Brain microvascular endothelial cell (primary cell): ENCODE results near the gene PPP1R37.

Source experiments
- DNase-seq: peaks from one replicate; pipeline ENCODE4 v3.0.0-alpha.2; 2020
- H3K27ac ChIP-seq: fragments of 250-450 bp; sonication (Bioruptor Pico); 2 replicates; pipeline ENCODE4 v1.5.1; 2020; ENCODE audit warnings: mild to moderate bottlenecking, moderate library complexity
- H3K27me3 ChIP-seq: fragments of 250-450 bp; sonication (Bioruptor Pico); replicated peaks from 2 replicates; pipeline ENCODE4 v1.5.1; 2020; ENCODE audit warnings: mild to moderate bottlenecking
- H3K36me3 ChIP-seq: fragments of 250-450 bp; sonication (Bioruptor Pico); replicated peaks from 2 replicates; pipeline ENCODE4 v1.5.1; 2020; ENCODE audit warnings: mild to moderate bottlenecking
- H3K4me3 ChIP-seq: 2 replicates; pipeline ENCODE4 v1.5.1; 2011; ENCODE audit warnings: low read depth, mild to moderate bottlenecking, control low read depth, low read length, moderate library complexity
- CTCF ChIP-seq: IDR thresholded peaks from 2 replicates; pipeline ENCODE4 v1.5.1; 2011; ENCODE audit warnings: low read depth, mild to moderate bottlenecking, moderate library complexity, low read length, control low read depth, inconsistent platforms; ENCODE audit errors: missing control alignments
- in situ Hi-C: cut with HindIII; loops from 2 replicates; pipeline ENCODE4 v1.10.0; 2017; ENCODE audit warnings: low sequenced_read_pairs, low pct_ligation_motif_present

Gene PPP1R37

GRCh38 chr19:45098521-45099466 is 5.8 kb downstream of the PPP1R37 start:
- no peak for TF ChIP-seq CTCF
- Histone ChIP-seq H3K36me3 (no peaks in the 10 kb centered on the region), H3K27ac (peak overlapping the region; percentile 27), H3K27me3 (no peaks in the 10 kb centered on the region), H3K4me3 (no peak overlapping the region)
- DNase-seq: no peak
- in situ Hi-C loops: no loop called here

GRCh38 chr19:45099467-45100191 is 6.7 kb downstream of the PPP1R37 start:
- no peaks in the 10 kb centered on the region for H3K27me3 ChIP-seq
- no peaks in the 10 kb centered on the region for H3K36me3 ChIP-seq
- TF ChIP-seq CTCF: no peak
- in situ Hi-C loops: no loop called here
- peak overlapping the region; percentile 20 for H3K27ac ChIP-seq
- no peak for DNase-seq
- H3K4me3 ChIP-seq: no peak overlapping the region

DNA sequence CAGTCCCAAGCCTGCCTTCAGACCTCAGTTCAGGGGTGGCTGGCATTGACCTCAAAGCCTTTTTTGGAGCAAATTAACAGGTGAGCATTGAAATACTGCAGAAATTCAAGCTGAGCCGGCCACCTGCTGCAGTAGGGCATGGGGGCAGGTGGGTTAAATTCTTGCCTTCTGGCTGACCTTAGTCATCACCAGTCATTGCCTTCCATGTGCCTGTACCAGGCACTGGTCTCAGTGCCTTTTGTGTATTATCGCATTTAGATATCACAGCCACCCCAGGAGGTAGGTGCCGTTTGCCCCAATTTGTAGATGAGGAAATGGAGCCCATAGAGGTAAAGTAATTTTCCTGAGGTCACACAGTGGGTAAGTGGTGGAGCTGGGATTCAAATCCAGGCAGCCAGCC is 7.2 kb downstream of the PPP1R37 start:
- in situ Hi-C loops: no loop called here
- no peak overlapping the region for H3K4me3 ChIP-seq
- peak overlapping the region; percentile 60 for H3K27ac ChIP-seq
- H3K27me3 ChIP-seq: no peaks in the 10 kb centered on the region
- TF ChIP-seq CTCF: no peak
- H3K36me3 ChIP-seq: no peaks in the 10 kb centered on the region
- no peak for DNase-seq

DNA sequence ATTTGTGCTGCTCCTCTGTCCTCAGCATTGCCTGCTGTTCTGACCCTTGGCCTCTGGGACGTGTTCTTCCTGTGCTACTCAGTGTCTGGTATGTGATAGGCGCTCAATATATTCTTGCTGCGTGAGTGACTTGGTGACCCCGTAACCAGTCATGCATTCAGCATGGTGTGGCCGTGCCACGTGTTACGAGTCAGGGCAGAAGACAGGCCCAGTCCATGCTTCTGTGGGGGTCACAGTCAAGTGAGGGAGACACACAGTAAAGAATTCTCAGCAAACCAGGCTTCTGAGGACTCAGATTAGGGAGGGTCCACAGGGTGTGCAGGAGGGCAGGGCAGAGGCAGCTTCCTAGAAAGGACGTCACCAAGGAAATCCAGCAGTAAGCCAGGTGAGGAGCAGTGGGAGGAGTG is 7.9 kb downstream of the PPP1R37 start:
- peak overlapping the region; percentile 60 for H3K27ac ChIP-seq
- H3K27me3 ChIP-seq: no peaks in the 10 kb centered on the region
- peak; percentile 75 for DNase-seq
- in situ Hi-C loops: no loop called here
- H3K4me3 ChIP-seq: no peak overlapping the region
- no peaks in the 10 kb centered on the region for H3K36me3 ChIP-seq
- TF ChIP-seq CTCF: no peak

DNA sequence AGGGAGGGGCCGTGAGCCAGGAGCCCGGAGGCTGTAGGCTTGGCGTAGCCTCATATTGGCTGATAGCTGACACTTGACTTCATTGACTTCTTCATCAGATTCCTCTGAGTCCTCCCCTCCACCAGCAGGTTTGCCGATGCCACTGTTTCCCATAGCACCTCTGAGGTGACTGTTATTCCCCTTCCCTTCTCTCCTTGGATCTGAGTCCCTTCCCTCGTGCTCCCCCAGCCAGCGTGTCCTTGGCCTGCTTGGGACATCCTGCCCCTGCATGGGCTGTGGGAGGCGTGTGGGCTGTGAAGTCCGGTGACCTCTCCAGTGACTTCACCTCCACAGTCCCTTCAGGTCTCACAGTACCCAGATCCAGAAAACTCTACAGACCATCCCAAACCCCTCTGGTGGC is 8.8 kb downstream of the PPP1R37 start:
- TF ChIP-seq CTCF: no peak
- Histone ChIP-seq H3K27ac (no peak overlapping the region), H3K4me3 (no peak overlapping the region), H3K36me3 (no peaks in the 10 kb centered on the region), H3K27me3 (no peaks in the 10 kb centered on the region)
- in situ Hi-C loops: no loop called here
- DNase-seq: no peak
